HEK293T (cell line): Measurements from ENCODE around the gene MPRIP.
"Not testable (repeated sequence)": the region's sequence is repeated elsewhere in the genome, so short reads cannot be mapped to it uniquely, and the experiment has no call there.

Experiments used
- CTCF ChIA-PET: fragments of 350-600 bp; formaldehyde crosslinking; extraction: SDS; loops from one replicate; lab custom pipeline; 2021; ENCODE audit warnings: antibody characterized with exemption, inconsistent platforms; lab: Yijun Ruan, JAX
- POLR2A ChIA-PET: fragments of 350-600 bp; formaldehyde crosslinking; extraction: SDS; loops from one replicate; lab custom pipeline; 2020; ENCODE audit warnings: antibody characterized with exemption, inconsistent platforms; lab: Yijun Ruan, JAX
- DNase-seq: peaks from one replicate; pipeline ENCODE4 v3.0.0; 2012; ENCODE audit warnings: mixed read lengths; ENCODE audit errors: extremely low spot score
- ARNT ChIP-seq: fragments of 450-650 bp; IDR thresholded peaks from 2 replicates; pipeline ENCODE4 v1.6.1; 2017; ENCODE audit warnings: mild to moderate bottlenecking
- BHLHE40 ChIP-seq: fragments of 450-650 bp; IDR thresholded peaks from 2 replicates; pipeline ENCODE4 v1.6.1; 2016; ENCODE audit warnings: mild to moderate bottlenecking, moderate library complexity, borderline replicate concordance
- CTBP1 ChIP-seq: fragments of 450-650 bp; IDR thresholded peaks from 2 replicates; pipeline ENCODE4 v1.6.1; 2016; ENCODE audit warnings: borderline replicate concordance
- ELF4 ChIP-seq: fragments of 450-650 bp; IDR thresholded peaks from 2 replicates; pipeline ENCODE4 v1.6.1; 2017; ENCODE audit warnings: antibody characterized with exemption
- FOXA1 ChIP-seq: fragments of 450-650 bp; IDR thresholded peaks from 2 replicates; pipeline ENCODE4 v1.6.1; 2016; ENCODE audit warnings: mild to moderate bottlenecking
- FOXK2 ChIP-seq: fragments of 450-650 bp; IDR thresholded peaks from 2 replicates; pipeline ENCODE4 v1.6.1; 2016; ENCODE audit warnings: mild to moderate bottlenecking
- FOXM1 ChIP-seq: fragments of 450-650 bp; IDR thresholded peaks from 2 replicates; pipeline ENCODE4 v1.6.1; 2017; ENCODE audit warnings: mild to moderate bottlenecking, borderline replicate concordance
- HDGF ChIP-seq: fragments of 450-650 bp; IDR thresholded peaks from 2 replicates; pipeline ENCODE4 v1.6.1; 2017; ENCODE audit warnings: antibody characterized with exemption, borderline replicate concordance
- L3MBTL2 ChIP-seq: fragments of 450-650 bp; conservative IDR thresholded peaks from 2 replicates; pipeline ENCODE4 v1.6.1; 2016; ENCODE audit warnings: mild to moderate bottlenecking
- LEF1 ChIP-seq: fragments of 450-650 bp; IDR thresholded peaks from 2 replicates; pipeline ENCODE4 v1.6.1; 2017; ENCODE audit warnings: mild to moderate bottlenecking, borderline replicate concordance
- NFRKB ChIP-seq: fragments of 450-650 bp; IDR thresholded peaks from 2 replicates; pipeline ENCODE4 v1.6.1; 2016; ENCODE audit warnings: mild to moderate bottlenecking, moderate library complexity
- SP1 ChIP-seq: fragments of 450-650 bp; IDR thresholded peaks from 2 replicates; pipeline ENCODE4 v1.6.1; 2017
- SUZ12 ChIP-seq: fragments of 450-650 bp; IDR thresholded peaks from 2 replicates; pipeline ENCODE4 v1.6.1; 2016; ENCODE audit warnings: mild to moderate bottlenecking
- TARDBP ChIP-seq: fragments of 450-650 bp; IDR thresholded peaks from 2 replicates; pipeline ENCODE4 v1.6.1; 2016
- ZNF384 ChIP-seq: fragments of 450-650 bp; IDR thresholded peaks from 2 replicates; pipeline ENCODE4 v1.6.1; 2016
- TF ChIP-seq, protein P1 (sequence below): fragments of 450-650 bp; IDR thresholded peaks from 2 replicates; pipeline ENCODE4 v1.6.1; 2016

Gene MPRIP

GRCh38 chr17:17042384-17042736, at the start of gene MPRIP:
Gene MPRIP, plus strand, starts transcription at chr17:17042457. Its CDS starts 392 bp downstream, at chr17:17042849.
- ChIA-PET CTCF (no interaction called here), POLR2A (interaction anchor here (1.4 to 2.4 kb wide), 2 partner anchors 11 to 14 kb away, joined by 7 read pairs; no protein-coding TSS in a partner anchor)
- TF ChIP-seq HDGF (no peak), FOXK2 (no peak), NFRKB (no peak), TARDBP (no peak), CTBP1 (no peak), LEF1 (no peak), L3MBTL2 (no peak), ARNT (no peak)
- TF ChIP-seq, protein P1, sequence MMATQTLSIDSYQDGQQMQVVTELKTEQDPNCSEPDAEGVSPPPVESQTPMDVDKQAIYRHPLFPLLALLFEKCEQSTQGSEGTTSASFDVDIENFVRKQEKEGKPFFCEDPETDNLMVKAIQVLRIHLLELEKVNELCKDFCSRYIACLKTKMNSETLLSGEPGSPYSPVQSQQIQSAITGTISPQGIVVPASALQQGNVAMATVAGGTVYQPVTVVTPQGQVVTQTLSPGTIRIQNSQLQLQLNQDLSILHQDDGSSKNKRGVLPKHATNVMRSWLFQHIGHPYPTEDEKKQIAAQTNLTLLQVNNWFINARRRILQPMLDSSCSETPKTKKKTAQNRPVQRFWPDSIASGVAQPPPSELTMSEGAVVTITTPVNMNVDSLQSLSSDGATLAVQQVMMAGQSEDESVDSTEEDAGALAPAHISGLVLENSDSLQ = no peak
- no peak for DNase-seq

DNA sequence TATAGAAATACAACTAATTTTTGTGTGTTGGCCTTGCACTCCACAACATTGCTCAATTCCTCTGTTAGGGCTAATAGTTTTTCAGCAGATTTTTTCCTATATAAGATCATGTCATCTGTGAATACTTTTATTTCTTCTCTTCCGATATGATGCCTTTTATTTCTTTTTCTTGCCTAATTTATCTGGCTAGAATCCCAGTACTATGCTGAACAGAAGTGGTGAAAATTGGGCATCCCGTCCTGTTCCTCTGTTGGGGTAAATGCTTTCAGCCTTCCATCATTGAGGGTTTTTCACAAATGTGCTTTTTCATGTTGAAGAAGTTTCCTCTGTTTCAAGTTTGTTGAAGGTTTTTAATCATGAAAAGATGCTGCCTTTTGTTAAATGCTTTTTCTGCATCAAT, 47.6 kb upstream of the MPRIP start:
- no peak for DNase-seq
- POLR2A ChIA-PET = no interaction called here
- CTCF ChIA-PET = no interaction called here
- no peak for TF ChIP-seq CTBP1
- no peak for TF ChIP-seq SUZ12
- TF ChIP-seq NFRKB = no peak
- TF ChIP-seq L3MBTL2 = no peak
- no peak for TF ChIP-seq LEF1
- no peak for TF ChIP-seq ZNF384
- no peak for TF ChIP-seq BHLHE40
- TF ChIP-seq TARDBP = no peak
- no peak for TF ChIP-seq HDGF

GRCh38 chr17:16995930-16996329, 46.3 kb upstream of the MPRIP start:
- ChIA-PET CTCF (no interaction called here), POLR2A (no interaction called here)
- DNase-seq = no peak
- no peak for TF ChIP-seq ZNF384
- no peak for TF ChIP-seq L3MBTL2
- TF ChIP-seq, protein P1 = no peak
- no peak for TF ChIP-seq ARNT
- no peak for TF ChIP-seq SP1
- no peak for TF ChIP-seq ELF4
- TF ChIP-seq BHLHE40 = no peak
- no peak for TF ChIP-seq FOXM1
- no peak for TF ChIP-seq FOXA1
- TF ChIP-seq LEF1 = no peak
- no peak for TF ChIP-seq CTBP1

GRCh38 chr17:16996726-16997125, 45.5 kb upstream of the MPRIP start:
- CTCF ChIA-PET, DNase-seq, POLR2A ChIA-PET: not testable (repeated sequence)

DNA sequence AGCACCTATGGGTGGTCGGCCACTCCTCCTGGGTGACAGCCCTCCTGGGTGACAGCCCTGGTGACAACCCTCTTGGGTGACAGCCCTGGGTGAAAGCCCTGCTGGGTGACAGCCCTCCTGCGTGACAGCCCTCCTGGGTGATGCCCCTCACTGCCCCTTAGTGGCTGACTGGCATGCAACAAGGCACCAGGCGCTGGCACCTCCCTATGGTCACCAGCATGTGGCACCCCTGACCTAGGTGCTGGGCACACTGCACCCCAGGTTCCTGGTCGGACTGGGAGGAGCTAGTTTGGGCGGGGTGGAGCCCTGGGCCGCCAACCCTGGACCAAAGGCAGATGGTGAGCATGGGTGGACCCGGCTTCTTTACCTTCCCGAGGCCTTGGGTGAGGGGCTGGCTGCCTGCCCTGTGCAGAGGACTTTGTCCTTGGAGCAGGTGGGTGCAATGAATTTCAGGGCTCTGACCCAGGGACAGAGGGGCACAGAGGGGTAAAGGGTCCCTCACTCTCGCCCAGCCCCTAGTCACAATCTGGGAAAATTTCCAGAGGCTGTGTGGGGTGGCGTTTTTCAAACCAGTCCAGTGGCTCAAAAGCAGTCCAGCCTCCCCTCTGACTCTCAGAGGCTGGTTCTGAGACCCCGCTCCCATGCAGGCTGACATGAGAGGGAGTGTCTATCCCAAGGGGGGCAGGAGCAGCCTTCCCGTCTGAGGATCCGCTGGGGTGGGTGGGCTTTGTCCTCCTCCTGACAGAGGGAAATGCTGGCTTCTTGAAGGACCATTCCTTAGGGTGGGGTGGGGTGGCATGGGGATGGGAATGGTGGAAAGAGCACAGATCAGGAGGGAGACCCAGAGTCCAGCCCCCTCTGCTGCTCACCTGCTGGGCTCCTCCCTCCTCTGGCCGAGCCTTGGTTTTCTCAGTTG, 44.5 kb upstream of the MPRIP start:
- CTCF ChIA-PET = no interaction called here
- no peak for DNase-seq
- no peak for TF ChIP-seq TARDBP
- no peak for TF ChIP-seq BHLHE40
- no peak for TF ChIP-seq LEF1
- TF ChIP-seq L3MBTL2 = no peak
- TF ChIP-seq ARNT = no peak
- no peak for TF ChIP-seq FOXM1
- no peak for TF ChIP-seq SUZ12
- TF ChIP-seq, protein P1 = no peak
- TF ChIP-seq FOXA1 = no peak
- TF ChIP-seq NFRKB = no peak
- no peak for TF ChIP-seq HDGF
- TF ChIP-seq ZNF384 = no peak
- TF ChIP-seq CTBP1 = no peak
- POLR2A ChIA-PET = no interaction called here

DNA sequence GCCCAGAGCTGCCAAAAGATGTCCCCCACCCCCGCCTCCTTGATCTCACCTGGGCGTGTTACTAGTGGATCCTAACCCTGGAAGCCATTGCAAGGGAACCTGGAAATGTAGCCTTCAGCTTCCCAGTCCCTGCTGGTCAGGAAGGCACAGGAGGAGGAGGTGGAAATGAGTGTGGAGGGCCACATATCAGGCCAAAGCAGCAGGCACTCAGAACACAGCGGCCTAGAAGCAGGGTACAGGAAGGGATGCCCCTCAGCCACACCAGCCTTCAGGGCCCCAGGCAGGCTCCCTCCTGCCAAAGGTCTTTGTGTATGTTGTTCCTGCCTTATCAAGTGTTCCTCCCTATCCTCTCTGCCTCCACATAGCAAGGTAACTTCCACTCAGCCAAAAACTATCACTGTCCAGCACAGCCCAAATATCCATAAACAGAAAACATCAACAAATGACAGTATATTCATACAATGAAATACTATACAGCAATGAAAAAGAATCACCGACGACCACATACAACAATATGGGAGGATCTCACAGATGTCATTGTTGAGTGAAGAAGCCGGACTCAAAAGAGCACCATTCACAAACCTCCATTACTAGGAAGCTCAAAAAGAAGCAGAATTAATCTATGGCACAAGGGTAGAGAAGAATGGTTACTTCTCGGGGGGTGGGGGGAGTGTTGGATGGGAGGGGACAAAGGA, 42.2 kb upstream of the MPRIP start:
- CTCF ChIA-PET = interaction anchor here (1.2 to 2.0 kb wide), 3 partner anchors 8 to 18 kb away, joined by 3 to 8 read pairs (median 4); no protein-coding TSS in a partner anchor
- no peak for TF ChIP-seq ZNF384
- TF ChIP-seq ARNT = no peak
- TF ChIP-seq NFRKB = no peak
- no peak for TF ChIP-seq FOXM1
- no peak for TF ChIP-seq SUZ12
- TF ChIP-seq TARDBP = no peak
- no peak for TF ChIP-seq FOXA1
- TF ChIP-seq BHLHE40 = no peak
- TF ChIP-seq HDGF = no peak
- no peak for TF ChIP-seq L3MBTL2
- TF ChIP-seq SP1 = no peak
- no peak for TF ChIP-seq LEF1
- no peak for TF ChIP-seq ELF4
- TF ChIP-seq FOXK2 = no peak
- TF ChIP-seq, protein P1 = no peak
- no peak for DNase-seq
- POLR2A ChIA-PET = no interaction called here
